MM.1S (cell line): ENCODE data around the gene MYO9A.

Experiments
- DNase-seq: peaks from one replicate; pipeline ENCODE4 v3.0.0-alpha.2; 2015
- H2AFZ ChIP-seq: fragments of 300-600 bp; sonication (generic); 2 replicates; pipeline ENCODE4 v1.6.0; 2016; ENCODE audit warnings: antibody characterized with exemption, low read length
- H3F3A ChIP-seq: fragments of 300-600 bp; sonication (generic); 2 replicates; pipeline ENCODE4 v1.6.1; 2016; ENCODE audit warnings: mild to moderate bottlenecking, antibody characterized with exemption, low read length, moderate library complexity, mixed read lengths; ENCODE audit not compliant: insufficient read depth
- H3K27ac ChIP-seq: fragments of 300-600 bp; sonication (generic); 2 replicates; pipeline ENCODE4 v1.5.1; 2016; ENCODE audit warnings: mild to moderate bottlenecking, low read length
- H3K27me3 ChIP-seq: fragments of 300-600 bp; sonication (generic); replicated peaks from 2 replicates; pipeline ENCODE4 v1.6.0; 2016; ENCODE audit warnings: low read length; ENCODE audit not compliant: insufficient read depth
- H3K36me3 ChIP-seq: fragments of 300-600 bp; sonication (generic); replicated peaks from 2 replicates; pipeline ENCODE4 v1.6.1; 2016; ENCODE audit warnings: mild to moderate bottlenecking, low read length, mixed read lengths; ENCODE audit not compliant: insufficient read depth
- H3K4me1 ChIP-seq: fragments of 300-600 bp; sonication (generic); 2 replicates; pipeline ENCODE4 v1.6.1; 2016; ENCODE audit warnings: low read length, mixed read lengths
- H3K4me2 ChIP-seq: fragments of 300-600 bp; sonication (generic); 2 replicates; pipeline ENCODE4 v1.6.0; 2016; ENCODE audit warnings: low read depth, low read length
- H3K4me3 ChIP-seq: fragments of 300-600 bp; sonication (generic); 2 replicates; pipeline ENCODE4 v1.5.1; 2016; ENCODE audit warnings: low read length, mixed read lengths
- H3K79me2 ChIP-seq: fragments of 300-600 bp; sonication (generic); 2 replicates; pipeline ENCODE4 v1.6.1; 2016; ENCODE audit warnings: mixed run types, low read length, mixed read lengths
- H3K9ac ChIP-seq: fragments of 300-600 bp; sonication (generic); 2 replicates; pipeline ENCODE4 v1.6.1; 2016; ENCODE audit warnings: low read length, mixed read lengths
- H3K9me2 ChIP-seq: fragments of 300-600 bp; sonication (generic); replicated peaks from 2 replicates; pipeline ENCODE4 v1.6.1; 2016; ENCODE audit warnings: mild to moderate bottlenecking, low read length, mixed read lengths; ENCODE audit not compliant: insufficient read depth
- H3K9me3 ChIP-seq: fragments of 300-600 bp; sonication (generic); replicated peaks from 2 replicates; pipeline ENCODE4 v1.6.1; 2016; ENCODE audit warnings: mild to moderate bottlenecking, low read length, mixed read lengths; ENCODE audit not compliant: insufficient read depth
- H4K20me1 ChIP-seq: fragments of 300-600 bp; sonication (generic); 2 replicates; pipeline ENCODE4 v1.6.1; 2016; ENCODE audit warnings: mild to moderate bottlenecking, low read length, moderate library complexity, mixed read lengths; ENCODE audit not compliant: insufficient read depth
- EZH2 ChIP-seq: fragments of 300-600 bp; sonication (generic); optimal IDR thresholded peaks from 2 replicates; pipeline ENCODE3; 2017; ENCODE audit warnings: low read depth, mild to moderate bottlenecking, antibody characterized with exemption, low read length, mixed read lengths
- EZH2phosphoT487 ChIP-seq: fragments of 300-600 bp; sonication (generic); IDR thresholded peaks from 2 replicates; pipeline ENCODE4 v1.6.1; 2018; ENCODE audit warnings: antibody characterized with exemption, low read length
- TF ChIP-seq, protein P1 (sequence below): fragments of 300-600 bp; sonication (generic); IDR thresholded peaks from 2 replicates; pipeline ENCODE4 v1.5.1; 2016; ENCODE audit warnings: antibody characterized with exemption, low read length, mixed read lengths

MYO9A gene

DNA sequence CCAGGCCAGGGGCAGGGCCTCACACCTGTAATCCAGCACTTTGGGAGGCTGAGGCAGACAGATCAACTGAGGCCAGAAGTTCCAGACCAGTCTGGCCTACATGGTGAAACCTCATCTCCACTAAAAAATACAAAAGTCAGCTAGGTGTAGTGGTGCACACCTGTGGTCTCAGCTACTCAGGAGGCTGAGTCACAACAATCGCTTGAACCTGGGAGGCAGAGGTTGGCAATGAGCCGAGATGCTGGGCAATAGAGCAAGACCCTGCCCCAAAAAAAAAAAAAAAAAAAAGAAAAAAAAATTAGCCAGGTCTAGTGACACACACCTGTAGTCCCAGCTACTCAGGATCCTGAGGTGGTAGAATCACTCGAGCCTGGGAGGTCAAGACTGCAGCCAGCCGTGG, 18.8 kb downstream of the MYO9A start:
- Histone ChIP-seq H3K4me3 (no peak overlapping the region), H3K27me3 (no peaks in the 10 kb centered on the region), H3K4me1 (no peaks in the 10 kb centered on the region), H3K4me2 (no peak overlapping the region), H3F3A (no peaks in the 10 kb centered on the region), H3K9ac (no peak overlapping the region), H3K36me3 (no peaks in the 10 kb centered on the region), H4K20me1 (no peaks in the 10 kb centered on the region; the same call in 1 of the 2 replicates), H3K27ac (no peak overlapping the region), H2AFZ (no peak overlapping the region), H3K9me3 (no peaks in the 10 kb centered on the region), H3K9me2 (no peaks in the 10 kb centered on the region), H3K79me2 (no peaks in the 10 kb centered on the region)
- TF ChIP-seq EZH2phosphoT487 (no peak), EZH2 (no peak)
- TF ChIP-seq, protein P1, sequence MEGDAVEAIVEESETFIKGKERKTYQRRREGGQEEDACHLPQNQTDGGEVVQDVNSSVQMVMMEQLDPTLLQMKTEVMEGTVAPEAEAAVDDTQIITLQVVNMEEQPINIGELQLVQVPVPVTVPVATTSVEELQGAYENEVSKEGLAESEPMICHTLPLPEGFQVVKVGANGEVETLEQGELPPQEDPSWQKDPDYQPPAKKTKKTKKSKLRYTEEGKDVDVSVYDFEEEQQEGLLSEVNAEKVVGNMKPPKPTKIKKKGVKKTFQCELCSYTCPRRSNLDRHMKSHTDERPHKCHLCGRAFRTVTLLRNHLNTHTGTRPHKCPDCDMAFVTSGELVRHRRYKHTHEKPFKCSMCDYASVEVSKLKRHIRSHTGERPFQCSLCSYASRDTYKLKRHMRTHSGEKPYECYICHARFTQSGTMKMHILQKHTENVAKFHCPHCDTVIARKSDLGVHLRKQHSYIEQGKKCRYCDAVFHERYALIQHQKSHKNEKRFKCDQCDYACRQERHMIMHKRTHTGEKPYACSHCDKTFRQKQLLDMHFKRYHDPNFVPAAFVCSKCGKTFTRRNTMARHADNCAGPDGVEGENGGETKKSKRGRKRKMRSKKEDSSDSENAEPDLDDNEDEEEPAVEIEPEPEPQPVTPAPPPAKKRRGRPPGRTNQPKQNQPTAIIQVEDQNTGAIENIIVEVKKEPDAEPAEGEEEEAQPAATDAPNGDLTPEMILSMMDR: no peak
- DNase-seq: no peak

DNA sequence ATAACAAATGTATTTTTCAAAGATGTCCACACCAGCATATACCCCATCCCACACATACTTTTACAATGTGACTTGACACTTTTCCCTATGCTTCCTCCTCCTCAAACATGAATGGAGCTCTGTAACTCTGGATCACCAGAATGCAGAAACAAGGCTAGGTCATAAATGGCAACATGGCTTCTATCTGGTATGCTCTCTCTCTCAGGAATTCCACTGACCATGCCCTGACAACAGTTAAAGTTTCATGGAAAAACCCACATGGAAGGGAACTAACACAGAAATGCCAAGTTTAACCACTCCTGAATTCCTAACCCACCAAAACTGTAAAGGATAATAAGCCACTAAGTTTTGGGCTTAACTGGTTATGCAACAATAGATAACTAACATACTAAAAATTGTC, 19.9 kb downstream of the MYO9A start:
- DNase-seq: no peak
- no peak overlapping the region for H3K9ac ChIP-seq
- no peak overlapping the region for H3K4me3 ChIP-seq
- no peaks in the 10 kb centered on the region for H3K9me3 ChIP-seq
- H4K20me1 ChIP-seq: no peaks in the 10 kb centered on the region; the same call in 1 of the 2 replicates
- TF ChIP-seq, protein P1: no peak
- TF ChIP-seq EZH2phosphoT487 (no peak), EZH2 (no peak)
- no peak overlapping the region for H2AFZ ChIP-seq
- H3F3A ChIP-seq: no peaks in the 10 kb centered on the region
- H3K27me3 ChIP-seq: no peaks in the 10 kb centered on the region
- no peaks in the 10 kb centered on the region for H3K4me1 ChIP-seq
- H3K27ac ChIP-seq: no peak overlapping the region
- H3K4me2 ChIP-seq: no peak overlapping the region
- no peaks in the 10 kb centered on the region for H3K9me2 ChIP-seq
- no peaks in the 10 kb centered on the region for H3K79me2 ChIP-seq
- no peaks in the 10 kb centered on the region for H3K36me3 ChIP-seq

DNA sequence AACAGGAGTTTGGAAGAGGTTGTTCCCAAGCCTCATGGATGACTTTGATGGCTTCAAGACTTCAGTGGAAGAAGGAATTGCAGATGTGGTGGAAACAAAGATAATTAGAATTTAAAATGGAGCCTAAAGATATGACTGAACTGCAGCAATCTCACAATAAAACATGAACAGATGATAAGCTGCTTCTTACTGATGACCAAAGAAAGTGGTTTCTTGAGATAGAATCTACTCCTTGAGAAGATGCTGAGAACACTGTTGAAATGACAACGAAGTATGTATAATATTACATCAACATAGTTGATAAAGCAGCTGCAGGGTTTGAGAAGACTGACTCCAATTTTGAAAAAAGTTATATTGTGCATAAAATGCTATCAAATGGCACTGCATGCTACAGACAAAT, 21.2 kb downstream of the MYO9A start:
- Histone ChIP-seq H3K79me2 (no peaks in the 10 kb centered on the region), H3K9me3 (no peaks in the 10 kb centered on the region), H3K9ac (no peak overlapping the region), H4K20me1 (no peaks in the 10 kb centered on the region; the same call in 1 of the 2 replicates), H3K36me3 (no peaks in the 10 kb centered on the region), H3K4me3 (no peak overlapping the region), H2AFZ (no peak overlapping the region), H3K27ac (no peak overlapping the region), H3K9me2 (no peaks in the 10 kb centered on the region), H3K4me1 (no peaks in the 10 kb centered on the region), H3K4me2 (no peak overlapping the region), H3K27me3 (no peaks in the 10 kb centered on the region), H3F3A (no peaks in the 10 kb centered on the region)
- TF ChIP-seq EZH2 (no peak), EZH2phosphoT487 (no peak)
- TF ChIP-seq, protein P1: no peak
- no peak for DNase-seq
